D721Med (cell line): ENCODE measurements around the gene OPRM1.

Experiments
- DNase-seq: peaks from one replicate; pipeline ENCODE4 v3.0.0; 2011; ENCODE audit warnings: low spot score; ENCODE audit not compliant: insufficient read length
- FAIRE-seq: peaks from 2 replicates; lab custom pipeline; 2011; peaks lifted over from hg19 to GRCh38; lab: Jason Lieb, UNC
- CTCF ChIP-seq: IDR thresholded peaks from 2 replicates; pipeline ENCODE4 v1.5.1; 2012; ENCODE audit warnings: mild to moderate bottlenecking, control low read depth; ENCODE audit not compliant: insufficient read depth; ENCODE audit errors: missing control alignments

Gene OPRM1

GRCh38 chr6:154226461-154226860, 187.4 kb downstream of the OPRM1 start:
- DNase-seq (no peak), FAIRE-seq (no peak)
- TF ChIP-seq CTCF: no peak

GRCh38 chr6:154227862-154228520, 189.0 kb downstream of the OPRM1 start:
- no peak for FAIRE-seq
- TF ChIP-seq CTCF: no peak
- no peak for DNase-seq

DNA sequence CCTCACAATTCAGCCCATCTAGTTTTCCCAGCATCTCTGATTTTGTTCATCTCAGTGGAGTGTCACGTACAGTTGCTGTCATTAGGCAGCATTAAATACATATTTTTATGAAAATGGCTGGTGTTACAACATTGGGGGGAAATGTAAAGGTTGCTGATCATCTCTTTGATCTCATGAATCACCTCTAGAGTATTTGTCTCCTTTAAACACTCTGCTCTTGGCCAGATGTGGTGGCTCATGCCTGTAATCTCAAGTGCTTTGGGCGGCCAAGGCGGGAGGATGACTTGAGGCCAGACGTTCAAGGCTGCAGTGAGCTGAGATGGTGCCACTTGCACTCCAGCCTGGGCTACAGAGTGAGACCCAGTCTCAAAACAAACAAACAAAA, 189.5 kb downstream of the OPRM1 start:
- no peak for DNase-seq
- no peak for TF ChIP-seq CTCF
- no peak for FAIRE-seq

DNA sequence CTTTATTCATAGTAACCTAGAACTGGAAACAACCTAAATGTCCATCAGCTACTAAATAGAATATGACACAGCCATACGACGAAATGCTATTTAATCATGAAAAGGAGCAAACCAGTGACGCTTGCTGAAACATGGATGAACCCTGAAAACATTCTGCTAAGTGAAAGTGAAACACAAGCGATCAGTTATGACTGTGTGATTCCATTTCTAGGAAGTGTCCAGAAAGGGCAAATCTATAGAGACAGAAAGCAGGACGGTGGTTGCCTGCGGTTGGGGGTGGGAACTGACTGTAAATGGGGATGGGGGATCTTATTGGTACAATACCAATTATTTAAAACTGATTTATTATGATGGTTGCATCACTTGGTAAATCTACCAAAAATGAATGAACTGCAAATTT, 190.7 kb downstream of the OPRM1 start:
- no peak for TF ChIP-seq CTCF
- DNase-seq (no peak), FAIRE-seq (no peak)

DNA sequence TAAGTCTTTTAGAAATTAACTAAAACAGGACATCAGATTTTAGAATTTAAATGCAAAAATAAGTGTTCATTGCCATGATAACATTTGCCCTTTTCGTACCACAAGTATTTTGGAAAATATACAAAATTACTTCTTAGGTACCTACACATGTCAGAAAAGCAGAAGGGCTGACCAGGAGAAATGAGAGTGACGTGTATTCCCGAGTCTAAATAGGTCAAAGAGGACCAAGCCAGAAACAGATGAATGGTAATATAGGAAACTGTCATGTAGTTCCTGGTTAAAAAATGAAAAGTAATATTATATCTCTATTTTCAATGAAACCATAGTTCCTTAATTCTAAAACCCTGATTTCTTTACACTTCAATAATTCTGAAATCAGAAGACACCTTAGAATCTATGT, 191.4 kb downstream of the OPRM1 start:
- no peak for DNase-seq
- no peak for FAIRE-seq
- no peak for TF ChIP-seq CTCF

DNA sequence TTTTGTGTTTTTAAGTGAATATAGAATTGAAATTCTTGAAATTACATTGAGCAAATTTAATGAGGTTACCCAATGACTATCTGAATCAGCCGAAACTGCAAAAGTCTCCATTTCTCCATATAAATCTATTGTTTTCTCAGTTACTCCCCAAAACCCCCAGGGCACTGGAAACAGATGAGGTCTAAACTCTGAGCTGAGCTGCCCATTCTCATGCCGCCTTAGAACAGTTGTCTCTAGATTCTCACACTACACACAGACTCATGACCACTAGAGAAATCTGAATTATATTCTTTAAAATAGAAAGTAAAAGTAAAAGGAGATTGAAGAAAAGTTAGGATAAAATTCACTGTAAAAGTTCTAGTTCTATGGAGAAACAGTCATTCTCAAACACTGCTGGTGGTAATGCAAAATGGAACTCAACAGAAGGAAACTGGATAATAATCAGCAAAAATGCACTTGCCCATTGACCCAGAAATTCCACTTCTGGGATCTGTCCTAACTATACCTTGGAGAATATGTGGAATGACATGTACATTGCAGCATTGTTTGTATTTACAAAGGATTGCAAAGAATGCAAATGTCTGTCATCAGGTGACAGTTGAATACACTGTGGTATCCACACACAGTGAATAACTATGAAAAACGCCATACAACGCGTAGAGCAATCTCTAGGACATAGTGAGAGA, 192.0 kb downstream of the OPRM1 start:
- no peak for TF ChIP-seq CTCF
- FAIRE-seq (no peak), DNase-seq (no peak)
